Activated naive CD4-positive, alpha-beta T cell treated with Interleukin-2 at 50 U/mL for 16 hours (primary cell): Measurements from ENCODE around the gene CFAP92.

Experiments
- DNase-seq: peaks from one replicate; pipeline ENCODE4 v3.0.0-alpha.2; 2020

CFAP92 gene

GRCh38 chr3:128864351-128864811, 129.5 kb downstream of the CFAP92 start:
- DNase-seq: no peak

- no peak for DNase-seq
Observed at GRCh38 chr3:128863560-128863959, 130.3 kb downstream of the CFAP92 start.

- DNase-seq: no peak
Observed at GRCh38 chr3:128861491-128861890, 132.4 kb downstream of the CFAP92 start.
